ACHN (cell line): Measurements from ENCODE around the gene FCGR1A.
"Not testable (repeated sequence)": the region's sequence is repeated elsewhere in the genome, so short reads cannot be mapped to it uniquely, and the experiment has no call there.

Experiments
- DNase-seq: peaks from one replicate; pipeline ENCODE4 v3.0.0-alpha.2; 2015
- in situ Hi-C: cut with HindIII; loops from 2 replicates; pipeline ENCODE4 v1.10.0; 2017; ENCODE audit warnings: low sequenced_read_pairs, low pct_ligation_motif_present, low pct_unique_long_range_greater_than_20kb

FCGR1A gene

GRCh38 chr1:149771653-149772425 is 10.7 kb upstream of the FCGR1A start:
- in situ Hi-C loops: not testable (repeated sequence)

GRCh38 chr1:149775510-149776147 is 6.9 kb upstream of the FCGR1A start:
- in situ Hi-C loops, DNase-seq: not testable (repeated sequence)

More at GRCh38 chr1:149771653-149772425, 10.7 kb upstream of the FCGR1A start:
- not testable (repeated sequence) for DNase-seq

DNA sequence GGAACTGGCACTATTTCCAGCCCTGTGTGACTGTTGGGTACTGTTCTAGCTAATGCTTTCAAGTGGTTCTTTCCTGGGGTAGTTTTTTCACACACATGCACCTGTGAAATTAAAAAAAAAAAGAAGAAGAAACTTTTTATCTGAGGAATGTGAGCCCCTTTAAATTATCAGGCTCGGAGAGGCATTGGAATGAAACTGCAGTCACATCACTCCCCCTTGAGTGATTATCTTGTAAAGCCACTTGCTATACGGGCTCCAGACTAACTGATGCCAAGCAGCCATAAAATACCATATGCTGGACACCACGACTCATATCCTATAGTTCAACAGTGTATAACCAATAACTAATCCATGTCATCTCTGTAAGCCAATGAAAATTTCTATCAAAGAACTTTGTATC is 5.4 kb upstream of the FCGR1A start:
- DNase-seq, in situ Hi-C loops: not testable (repeated sequence)

GRCh38 chr1:149778313-149778712 is 4.2 kb upstream of the FCGR1A start:
- in situ Hi-C loops, DNase-seq: not testable (repeated sequence)

GRCh38 chr1:149781413-149781984 is 995 bp upstream of the FCGR1A start:
- in situ Hi-C loops, DNase-seq: not testable (repeated sequence)

GRCh38 chr1:149783289-149783688 is 795 bp downstream of the FCGR1A start:
- in situ Hi-C loops, DNase-seq: not testable (repeated sequence)

- in situ Hi-C loops, DNase-seq: not testable (repeated sequence)
These were observed 1.4 kb downstream of the FCGR1A start for GRCh38 chr1:149783868-149784267.

DNA sequence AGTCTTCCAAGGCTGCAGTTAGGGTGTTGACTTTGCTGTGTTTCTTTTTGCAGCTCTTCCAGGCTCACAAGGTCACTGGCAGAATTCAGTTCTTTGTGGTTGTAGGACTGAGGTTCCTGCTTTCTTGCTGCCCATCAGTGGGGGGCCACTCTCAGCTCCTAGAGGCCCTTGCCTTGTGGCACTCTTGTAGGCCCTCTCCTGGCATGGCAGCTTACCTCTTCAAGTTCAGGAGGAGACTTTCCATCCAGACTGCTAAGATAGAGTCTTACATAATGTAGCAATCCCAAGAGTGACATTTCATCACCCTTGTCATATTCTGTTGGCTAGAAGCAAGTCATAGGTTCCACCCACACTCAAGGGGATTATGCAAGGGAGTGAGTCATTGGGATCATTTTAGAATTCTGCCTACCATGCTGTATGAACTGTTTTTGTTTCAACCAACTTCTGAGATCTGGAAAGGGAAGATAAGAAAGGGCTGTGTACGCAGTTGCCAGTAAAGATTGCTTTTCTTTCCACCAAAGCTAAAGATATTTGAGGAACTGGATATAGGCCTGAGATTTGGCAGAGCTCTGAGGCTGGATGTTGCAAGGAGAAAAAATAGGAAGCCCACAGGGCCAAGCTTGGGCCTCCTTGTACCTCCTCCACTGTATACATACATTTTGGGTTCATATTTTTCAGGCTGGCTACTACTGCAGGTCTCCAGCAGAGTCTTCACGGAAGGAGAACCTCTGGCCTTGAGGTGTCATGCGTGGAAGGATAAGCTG is 5.4 kb downstream of the FCGR1A start:
- in situ Hi-C loops, DNase-seq: not testable (repeated sequence)

GRCh38 chr1:149792502-149792901 is 10.0 kb downstream of the FCGR1A start:
- in situ Hi-C loops: not testable (repeated sequence)
- DNase-seq: peak; percentile 48

- in situ Hi-C loops: not testable (repeated sequence)
- DNase-seq: peak; percentile 65
These were observed 10.5 kb downstream of the FCGR1A start for GRCh38 chr1:149792912-149793515.

GRCh38 chr1:149793885-149794284 is 11.4 kb downstream of the FCGR1A start:
- DNase-seq, in situ Hi-C loops: not testable (repeated sequence)

DNA sequence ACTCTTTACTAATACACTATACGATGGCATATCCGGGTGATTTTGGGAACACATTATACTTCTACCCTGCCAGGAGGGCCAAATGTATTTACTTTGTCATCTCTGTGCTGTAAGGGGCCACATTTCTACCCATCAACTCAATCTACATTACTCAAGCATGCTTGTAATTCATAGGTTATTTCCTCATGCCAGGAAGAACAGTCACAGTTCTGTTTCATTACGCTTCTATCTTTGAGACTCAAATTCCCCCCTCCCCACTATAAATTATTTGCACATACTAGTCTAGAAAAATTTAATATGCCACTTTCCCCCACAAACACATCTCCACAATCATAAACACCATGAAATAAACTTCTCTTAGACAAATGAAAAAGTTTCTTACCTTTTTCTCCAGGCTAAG is 19.1 kb downstream of the FCGR1A start:
- in situ Hi-C loops, DNase-seq: not testable (repeated sequence)

DNA sequence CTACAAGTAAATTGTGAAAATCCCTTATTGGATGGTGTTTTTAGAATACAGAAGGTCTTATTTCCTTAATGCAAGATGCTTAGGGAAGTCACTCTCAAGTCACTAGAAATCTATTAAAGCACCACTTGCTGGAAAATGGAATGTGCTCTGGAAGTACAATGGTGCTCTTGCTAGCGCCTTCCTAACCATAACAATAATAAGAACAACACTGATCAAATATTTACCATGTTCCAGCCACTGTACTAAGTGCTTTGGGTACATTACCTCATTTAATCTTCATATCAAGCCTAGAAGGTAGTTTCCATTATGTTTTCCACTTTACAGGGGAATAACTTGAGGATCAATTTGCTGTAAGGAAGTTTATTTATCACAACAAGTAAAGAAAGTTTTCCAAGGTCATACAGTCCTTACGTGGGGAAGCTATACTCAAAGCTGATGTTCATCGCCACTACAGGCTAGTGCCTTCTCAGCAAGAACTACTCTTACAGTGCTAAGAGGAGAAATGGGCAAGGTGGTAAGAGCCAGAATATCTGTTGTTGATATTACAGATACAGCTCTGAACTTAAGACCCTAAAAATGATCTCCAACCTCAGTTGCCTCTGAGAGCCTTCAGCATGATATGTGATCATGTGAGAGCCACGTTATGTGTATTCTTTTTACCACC is 22.1 kb downstream of the FCGR1A start:
- in situ Hi-C loops, DNase-seq: not testable (repeated sequence)

GRCh38 chr1:149810697-149811405 is 28.4 kb downstream of the FCGR1A start:
- in situ Hi-C loops, DNase-seq: not testable (repeated sequence)

DNA sequence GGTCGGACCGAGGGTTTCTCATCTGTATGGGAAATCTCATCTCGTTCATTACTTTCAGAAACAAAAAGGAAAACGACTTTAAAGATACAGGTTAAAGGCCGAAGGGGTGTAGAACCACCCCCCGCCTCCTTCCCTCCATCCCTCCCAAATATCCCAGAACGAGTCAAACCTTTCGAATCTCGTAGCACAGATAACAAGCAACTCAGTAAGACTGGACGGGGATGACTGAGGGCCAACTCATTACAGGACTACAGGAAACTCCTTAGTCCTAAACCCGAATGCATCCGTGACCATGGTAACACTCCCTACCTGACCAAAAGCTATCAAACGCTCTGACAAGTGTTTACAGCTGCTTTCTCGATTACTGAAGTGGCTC is 29.0 kb downstream of the FCGR1A start:
- DNase-seq, in situ Hi-C loops: not testable (repeated sequence)

- in situ Hi-C loops: not testable (repeated sequence)
- peak; percentile 92 for DNase-seq
These were observed 29.7 kb downstream of the FCGR1A start for GRCh38 chr1:149811890-149812829.
